GM23338 (cell line): ENCODE measurements around the gene C16orf86. TPM values are rescaled to one million over a fixed set of nuclear protein-coding genes. Genes with fewer than 3 reads are reported as not detected.

Experiments used
- ATAC-seq: fragments of 200-7000 bp; cut with Tn5 transposase; 3 replicates; pipeline ENCODE4 v1.9.1; 2020
- DNase-seq: peaks from one replicate; pipeline ENCODE4 v3.0.0-alpha.2; 2015; ENCODE audit warnings: low spot score
- H2AFZ ChIP-seq: fragments of 200-600 bp; sonication (generic); 2 replicates; pipeline ENCODE4 v1.8.0; 2016; ENCODE audit warnings: antibody characterized with exemption, mild to moderate bottlenecking, moderate library complexity
- H3F3A ChIP-seq: fragments of 200-600 bp; sonication (generic); replicated peaks from 2 replicates; pipeline ENCODE4 v1.8.0; 2017; ENCODE audit warnings: antibody characterized with exemption, mixed run types, low read depth
- H3K27ac ChIP-seq: fragments of 200-600 bp; sonication (generic); 2 replicates; pipeline ENCODE4 v1.6.1; 2016; ENCODE audit warnings: low read depth
- H3K27me3 ChIP-seq: fragments of 200-600 bp; sonication (generic); 2 replicates; pipeline ENCODE4 v1.8.0; 2016; ENCODE audit warnings: mild to moderate bottlenecking, mixed run types, moderate library complexity; ENCODE audit not compliant: insufficient read depth
- H3K36me3 ChIP-seq: fragments of 200-600 bp; sonication (generic); 2 replicates; pipeline ENCODE4 v1.8.0; 2016; ENCODE audit warnings: mild to moderate bottlenecking; ENCODE audit not compliant: insufficient read depth
- H3K4me1 ChIP-seq: fragments of 200-600 bp; sonication (generic); 2 replicates; pipeline ENCODE4 v1.8.0; 2016; ENCODE audit warnings: mild to moderate bottlenecking, moderate library complexity; ENCODE audit not compliant: insufficient read depth
- H3K4me2 ChIP-seq: fragments of 200-600 bp; sonication (generic); 2 replicates; pipeline ENCODE4 v1.7.1; 2017; ENCODE audit warnings: mixed run types
- H3K4me3 ChIP-seq: fragments of 200-600 bp; sonication (generic); 2 replicates; pipeline ENCODE4 v1.6.1; 2016; ENCODE audit warnings: mixed run types
- H3K79me2 ChIP-seq: fragments of 200-600 bp; sonication (generic); replicated peaks from 2 replicates; pipeline ENCODE4 v1.8.0; 2017; ENCODE audit warnings: mild to moderate bottlenecking; ENCODE audit not compliant: insufficient read depth
- H3K9me2 ChIP-seq: fragments of 200-600 bp; sonication (generic); 2 replicates; pipeline ENCODE4 v1.8.0; 2017; ENCODE audit not compliant: insufficient read depth
- H4K20me1 ChIP-seq: fragments of 200-600 bp; sonication (generic); replicated peaks from 2 replicates; pipeline ENCODE4 v1.8.0; 2017; ENCODE audit warnings: mild to moderate bottlenecking; ENCODE audit not compliant: insufficient read depth
- H3K27ac Mint-ChIP-seq: 2 replicates; pipeline ENCODE4 v1.8.0; 2020; ENCODE audit warnings: inconsistent platforms, mild to moderate bottlenecking, moderate library complexity, mixed read lengths
- H3K27me3 Mint-ChIP-seq: 3 replicates; pipeline ENCODE4 v1.8.0; 2022; ENCODE audit warnings: low read depth, mild to moderate bottlenecking, moderate library complexity, mixed read lengths, inconsistent platforms; ENCODE audit not compliant: insufficient read depth, poor library complexity
- H3K36me3 Mint-ChIP-seq: 3 replicates; pipeline ENCODE4 v1.8.0; 2021; ENCODE audit warnings: low read depth, mild to moderate bottlenecking, inconsistent platforms, moderate library complexity, mixed read lengths
- H3K4me1 Mint-ChIP-seq: 3 replicates; pipeline ENCODE4 v1.8.0; 2020; ENCODE audit warnings: mild to moderate bottlenecking, inconsistent platforms, mixed read lengths
- H3K4me3 Mint-ChIP-seq: 3 replicates; pipeline ENCODE4 v1.8.0; 2021; ENCODE audit warnings: moderate library complexity, mild to moderate bottlenecking, inconsistent platforms, mixed read lengths
- H3K9me3 Mint-ChIP-seq: 3 replicates; pipeline ENCODE4 v1.8.0; 2020; ENCODE audit warnings: moderate library complexity, mild to moderate bottlenecking, inconsistent platforms, mixed read lengths
- CREB1 ChIP-seq: fragments of 250-450 bp; sonication (Bioruptor Pico); IDR thresholded peaks from 2 replicates; pipeline ENCODE4 v1.5.0; 2020; ENCODE audit warnings: low read depth, mild to moderate bottlenecking, moderate library complexity
- CTCF ChIP-seq, 2 experiments: fragments of 200-600 bp in 1 of 2; sonication (generic) in 1 of 2; conservative IDR thresholded peaks; 2 replicates each; pipeline versions ENCODE4 v1.5.1 to v1.6.1; 2016 to 2017; ENCODE audit warnings: antibody characterized with exemption in 2 of 2, low read depth in 2 of 2, mild to moderate bottlenecking in 2 of 2, moderate library complexity in 1 of 2
- POLR2AphosphoS5 ChIP-seq: IDR thresholded peaks from 2 replicates; pipeline ENCODE4 v1.6.1; 2016; ENCODE audit warnings: antibody characterized with exemption, low read depth
- ZNF114 ChIP-seq: fragments of 250-450 bp; sonication (Bioruptor Pico); IDR thresholded peaks from 2 replicates; pipeline ENCODE4 v1.5.0; 2020; ENCODE audit warnings: mild to moderate bottlenecking, moderate library complexity
- polyA plus RNA-seq: library from polyadenylated mRNA; unstranded; fragments of >200 nt; fragmentation: Nextera tagmentation; extraction: Ambion mirVana; gene quantifications from 2 replicates; pipeline ENCODE4 v1.2.1, GENCODE V29; 2016
- total RNA-seq: library from RNA; depleted of rRNA; stranded (reverse); fragments of >200 nt; shearing (Covaris generic); gene quantifications from 2 replicates; pipeline ENCODE4 v1.2.3, GENCODE V29; 2014
- TF ChIP-seq, protein P1 (sequence below): IDR thresholded peaks from one replicate; pipeline ENCODE4 v1.6.1; 2018; ENCODE audit warnings: antibody characterized with exemption; ENCODE audit not compliant: unreplicated experiment
- TF ChIP-seq, protein P2 (sequence below): IDR thresholded peaks from 2 replicates; pipeline ENCODE4 v1.6.1; 2016; ENCODE audit warnings: antibody characterized with exemption

Gene C16orf86
- total and polyA plus RNA-seq, 2 experiments from 2014 or later = 0.87 to 1.1 TPM

DNA sequence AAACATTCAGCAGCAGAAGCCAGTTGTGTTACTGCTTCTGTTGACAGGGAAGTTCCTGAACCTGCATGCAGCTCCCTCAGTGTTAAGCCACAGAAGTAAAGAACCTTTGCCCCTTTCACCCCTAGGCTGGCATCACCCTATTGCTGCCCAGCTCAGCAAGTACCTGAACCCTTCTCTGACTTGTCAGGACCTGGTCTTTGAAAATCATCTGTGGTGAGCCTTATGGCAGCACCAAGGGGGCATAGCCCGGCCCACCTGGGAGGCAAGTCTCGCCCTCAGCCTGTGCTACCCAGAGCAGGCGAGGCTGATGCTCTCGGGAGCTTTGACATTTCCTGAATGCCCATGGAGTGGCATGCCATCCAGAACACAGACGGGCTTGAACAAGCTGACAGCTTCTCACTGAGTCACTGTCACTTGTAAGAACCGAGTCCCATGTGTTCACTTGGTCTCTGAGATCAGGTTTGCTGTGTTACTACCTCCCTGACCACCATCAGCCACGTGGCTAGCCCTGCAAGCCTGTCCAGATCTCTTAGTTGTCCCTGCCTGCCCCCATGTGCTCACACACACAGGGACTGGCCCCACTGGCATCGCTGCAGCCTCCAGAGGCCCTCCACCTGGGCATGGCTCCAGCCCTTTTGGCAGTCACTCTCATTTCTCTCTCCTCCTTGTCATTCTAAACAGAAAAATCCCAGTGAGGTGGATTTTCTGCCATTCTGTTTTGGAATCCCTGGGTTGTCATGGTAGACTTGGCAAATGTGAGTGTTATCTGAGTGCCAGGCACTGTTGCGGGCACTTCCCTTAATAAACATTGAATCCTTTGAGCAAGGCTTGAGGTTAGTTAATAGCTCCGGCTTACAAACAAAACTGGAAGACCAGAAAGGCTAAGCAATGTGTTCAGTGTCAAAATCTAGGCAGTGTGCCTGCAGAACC, 24.6 kb upstream of the C16orf86 start:
- DNase-seq (no peak), ATAC-seq (no peak)
- Histone ChIP-seq H3K36me3 (peaks cover 10% of the 10 kb centered on the region), H2AFZ (no peak overlapping the region), H3K9me2 (no peaks in the 10 kb centered on the region), H3K27ac (no peak overlapping the region), H3K4me3 (no peak overlapping the region), H3K4me2 (no peak overlapping the region), H3F3A (0 out of 2 replicates have a peak, but pooled peaks cover 3% of the 10 kb centered on the region), H3K4me1 (no peaks in the 10 kb centered on the region; the same call in 1 of the 2 replicates), H4K20me1 (no peaks in the 10 kb centered on the region), H3K27me3 (peaks cover 24% of the 10 kb centered on the region), H3K79me2 (no peaks in the 10 kb centered on the region)
- H3K27me3 Mint-ChIP-seq = peaks cover 30% of the 10 kb centered on the region
- TF ChIP-seq CREB1 (CRISPR knock-in tag) (no peak), POLR2AphosphoS5 (no peak), CTCF (conservative IDR thresholded peaks at IDR 0.05; ENCODE audit: low read depth in 2 of 2) (0 out of 4 replicates have a peak, but pooled peaks of 1 of the 2 experiments have one; percentile 9)
- no peaks in the 10 kb centered on the region for H3K9me3 Mint-ChIP-seq
- H3K4me3 Mint-ChIP-seq = no peak overlapping the region
- no peak overlapping the region for H3K27ac Mint-ChIP-seq
- peaks cover 28% of the 10 kb centered on the region for H3K36me3 Mint-ChIP-seq
- no peaks in the 10 kb centered on the region for H3K4me1 Mint-ChIP-seq

GRCh38 chr16:67644038-67644437, 22.6 kb upstream of the C16orf86 start:
- Histone ChIP-seq H3K36me3 (no peaks in the 10 kb centered on the region), H2AFZ (no peak overlapping the region), H3K27me3 (peaks cover 44% of the 10 kb centered on the region), H3K4me1 (no peaks in the 10 kb centered on the region; the same call in 1 of the 2 replicates), H3K4me3 (no peak overlapping the region; the same call in 1 of the 2 replicates), H3F3A (peaks cover 3% of the 10 kb centered on the region; the same call in 1 of the 2 replicates), H3K9me2 (no peaks in the 10 kb centered on the region), H3K4me2 (no peak overlapping the region), H3K79me2 (no peaks in the 10 kb centered on the region), H3K27ac (no peak overlapping the region), H4K20me1 (no peaks in the 10 kb centered on the region)
- Mint-ChIP-seq H3K27ac (no peak overlapping the region), H3K9me3 (no peaks in the 10 kb centered on the region), H3K4me1 (peaks cover 2% of the 10 kb centered on the region; the same call in 2 of the 3 replicates), H3K4me3 (peak overlapping the region; percentile 55; the same call in 2 of the 3 replicates), H3K36me3 (peaks cover 9% of the 10 kb centered on the region), H3K27me3 (peaks cover 47% of the 10 kb centered on the region)
- ATAC-seq (no peak), DNase-seq (no peak)
- no peak for TF ChIP-seq ZNF114
- no peak for TF ChIP-seq CTCF (conservative IDR thresholded peaks at IDR 0.05; ENCODE audit: low read depth in 2 of 2)
- TF ChIP-seq, protein P1, sequence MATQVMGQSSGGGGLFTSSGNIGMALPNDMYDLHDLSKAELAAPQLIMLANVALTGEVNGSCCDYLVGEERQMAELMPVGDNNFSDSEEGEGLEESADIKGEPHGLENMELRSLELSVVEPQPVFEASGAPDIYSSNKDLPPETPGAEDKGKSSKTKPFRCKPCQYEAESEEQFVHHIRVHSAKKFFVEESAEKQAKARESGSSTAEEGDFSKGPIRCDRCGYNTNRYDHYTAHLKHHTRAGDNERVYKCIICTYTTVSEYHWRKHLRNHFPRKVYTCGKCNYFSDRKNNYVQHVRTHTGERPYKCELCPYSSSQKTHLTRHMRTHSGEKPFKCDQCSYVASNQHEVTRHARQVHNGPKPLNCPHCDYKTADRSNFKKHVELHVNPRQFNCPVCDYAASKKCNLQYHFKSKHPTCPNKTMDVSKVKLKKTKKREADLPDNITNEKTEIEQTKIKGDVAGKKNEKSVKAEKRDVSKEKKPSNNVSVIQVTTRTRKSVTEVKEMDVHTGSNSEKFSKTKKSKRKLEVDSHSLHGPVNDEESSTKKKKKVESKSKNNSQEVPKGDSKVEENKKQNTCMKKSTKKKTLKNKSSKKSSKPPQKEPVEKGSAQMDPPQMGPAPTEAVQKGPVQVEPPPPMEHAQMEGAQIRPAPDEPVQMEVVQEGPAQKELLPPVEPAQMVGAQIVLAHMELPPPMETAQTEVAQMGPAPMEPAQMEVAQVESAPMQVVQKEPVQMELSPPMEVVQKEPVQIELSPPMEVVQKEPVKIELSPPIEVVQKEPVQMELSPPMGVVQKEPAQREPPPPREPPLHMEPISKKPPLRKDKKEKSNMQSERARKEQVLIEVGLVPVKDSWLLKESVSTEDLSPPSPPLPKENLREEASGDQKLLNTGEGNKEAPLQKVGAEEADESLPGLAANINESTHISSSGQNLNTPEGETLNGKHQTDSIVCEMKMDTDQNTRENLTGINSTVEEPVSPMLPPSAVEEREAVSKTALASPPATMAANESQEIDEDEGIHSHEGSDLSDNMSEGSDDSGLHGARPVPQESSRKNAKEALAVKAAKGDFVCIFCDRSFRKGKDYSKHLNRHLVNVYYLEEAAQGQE = no peak
- TF ChIP-seq, protein P2, sequence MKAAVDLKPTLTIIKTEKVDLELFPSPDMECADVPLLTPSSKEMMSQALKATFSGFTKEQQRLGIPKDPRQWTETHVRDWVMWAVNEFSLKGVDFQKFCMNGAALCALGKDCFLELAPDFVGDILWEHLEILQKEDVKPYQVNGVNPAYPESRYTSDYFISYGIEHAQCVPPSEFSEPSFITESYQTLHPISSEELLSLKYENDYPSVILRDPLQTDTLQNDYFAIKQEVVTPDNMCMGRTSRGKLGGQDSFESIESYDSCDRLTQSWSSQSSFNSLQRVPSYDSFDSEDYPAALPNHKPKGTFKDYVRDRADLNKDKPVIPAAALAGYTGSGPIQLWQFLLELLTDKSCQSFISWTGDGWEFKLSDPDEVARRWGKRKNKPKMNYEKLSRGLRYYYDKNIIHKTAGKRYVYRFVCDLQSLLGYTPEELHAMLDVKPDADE = no peak
